Neural cell (in vitro differentiated cells): ENCODE data around the gene ATXN7L3B.

ENCODE experiments used
- CTCF ChIP-seq: fragments of 450-650 bp; IDR thresholded peaks from 2 replicates; pipeline ENCODE4 v1.5.1; 2014; ENCODE audit warnings: antibody characterized with exemption, mild to moderate bottlenecking, moderate library complexity; ENCODE audit not compliant: poor library complexity, severe bottlenecking
- MXI1 ChIP-seq: fragments of 450-650 bp; conservative IDR thresholded peaks from 2 replicates; pipeline ENCODE4 v1.6.1; 2014; ENCODE audit warnings: antibody characterized with exemption, mild to moderate bottlenecking; ENCODE audit not compliant: poor library complexity, severe bottlenecking
- POLR2AphosphoS5 ChIP-seq: IDR thresholded peaks from 2 replicates; pipeline ENCODE4 v1.6.1; 2012

- TF ChIP-seq MXI1: no peak
- TF ChIP-seq POLR2AphosphoS5: no peak
- TF ChIP-seq CTCF: no peak
Measured at GRCh38 chr12:74547249-74547648, 9.6 kb downstream of the ATXN7L3B start.
